DOHH2 (cell line): ENCODE measurements around the gene BAIAP2.

Experiments used
- EZH2phosphoT487 ChIP-seq: fragments of 200-600 bp; sonication (generic); IDR thresholded peaks from 2 replicates; pipeline ENCODE4 v1.6.1; 2017; ENCODE audit warnings: borderline replicate concordance, mild to moderate bottlenecking, antibody characterized with exemption, low read length, moderate library complexity, mixed read lengths
- TF ChIP-seq, protein P1 (sequence below): fragments of 200-600 bp; sonication (generic); IDR thresholded peaks from one replicate; pipeline ENCODE4 v1.5.1; 2014; ENCODE audit warnings: antibody characterized with exemption, mild to moderate bottlenecking, low read depth, low read length; ENCODE audit not compliant: poor library complexity, severe bottlenecking

DNA sequence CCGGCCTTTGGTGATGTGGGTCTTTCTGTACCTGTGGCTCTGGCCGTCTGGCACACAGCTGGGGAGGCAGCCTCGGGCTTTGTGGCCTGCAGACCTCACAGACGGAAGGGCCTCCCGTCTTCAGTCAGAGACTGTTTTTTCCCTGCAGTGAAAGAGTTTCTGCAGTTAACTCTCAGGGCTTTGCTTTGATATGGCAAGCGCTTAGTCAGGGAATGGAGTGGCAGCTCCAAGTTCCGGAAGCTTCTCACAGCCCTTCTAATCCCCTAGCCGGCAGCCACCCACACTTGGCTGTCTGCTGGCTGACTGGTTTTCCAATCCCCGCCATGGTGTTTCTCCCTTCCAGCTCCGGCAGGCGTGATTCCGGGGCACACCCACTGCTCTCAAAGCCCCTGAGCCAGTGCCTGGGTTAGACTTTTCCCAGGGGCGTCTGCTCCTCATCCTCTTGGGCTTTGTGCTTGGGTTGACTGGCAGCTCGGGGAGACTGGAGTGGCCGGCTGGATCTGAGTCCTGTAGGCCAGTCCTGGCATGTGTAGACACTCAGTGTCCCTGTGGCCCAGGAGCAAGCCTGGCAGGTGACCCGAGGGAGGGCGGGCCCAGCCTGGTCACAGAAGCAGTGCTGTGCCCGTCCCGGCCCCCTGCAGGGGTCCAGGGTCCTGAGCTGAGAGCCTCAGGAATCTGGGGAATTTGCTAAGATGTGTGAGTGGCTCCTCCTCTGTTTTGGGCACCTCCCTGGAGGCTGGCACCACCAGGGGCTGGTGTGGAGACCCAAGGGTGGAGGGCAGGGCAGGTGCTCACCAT is 29.9 kb downstream of the BAIAP2 start:
- TF ChIP-seq, protein P1, sequence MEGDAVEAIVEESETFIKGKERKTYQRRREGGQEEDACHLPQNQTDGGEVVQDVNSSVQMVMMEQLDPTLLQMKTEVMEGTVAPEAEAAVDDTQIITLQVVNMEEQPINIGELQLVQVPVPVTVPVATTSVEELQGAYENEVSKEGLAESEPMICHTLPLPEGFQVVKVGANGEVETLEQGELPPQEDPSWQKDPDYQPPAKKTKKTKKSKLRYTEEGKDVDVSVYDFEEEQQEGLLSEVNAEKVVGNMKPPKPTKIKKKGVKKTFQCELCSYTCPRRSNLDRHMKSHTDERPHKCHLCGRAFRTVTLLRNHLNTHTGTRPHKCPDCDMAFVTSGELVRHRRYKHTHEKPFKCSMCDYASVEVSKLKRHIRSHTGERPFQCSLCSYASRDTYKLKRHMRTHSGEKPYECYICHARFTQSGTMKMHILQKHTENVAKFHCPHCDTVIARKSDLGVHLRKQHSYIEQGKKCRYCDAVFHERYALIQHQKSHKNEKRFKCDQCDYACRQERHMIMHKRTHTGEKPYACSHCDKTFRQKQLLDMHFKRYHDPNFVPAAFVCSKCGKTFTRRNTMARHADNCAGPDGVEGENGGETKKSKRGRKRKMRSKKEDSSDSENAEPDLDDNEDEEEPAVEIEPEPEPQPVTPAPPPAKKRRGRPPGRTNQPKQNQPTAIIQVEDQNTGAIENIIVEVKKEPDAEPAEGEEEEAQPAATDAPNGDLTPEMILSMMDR = no peak
- no peak for TF ChIP-seq EZH2phosphoT487
